HG03045 (cell line): ENCODE data around the gene IL17RD.

ENCODE experiments used
- ATAC-seq: cut with Tn5 transposase; IDR thresholded peaks from one replicate; pipeline ENCODE4 v1.9.1; 2021; ENCODE audit warnings: mild to moderate bottlenecking, moderate library complexity; ENCODE audit not compliant: unreplicated experiment

Gene IL17RD

DNA sequence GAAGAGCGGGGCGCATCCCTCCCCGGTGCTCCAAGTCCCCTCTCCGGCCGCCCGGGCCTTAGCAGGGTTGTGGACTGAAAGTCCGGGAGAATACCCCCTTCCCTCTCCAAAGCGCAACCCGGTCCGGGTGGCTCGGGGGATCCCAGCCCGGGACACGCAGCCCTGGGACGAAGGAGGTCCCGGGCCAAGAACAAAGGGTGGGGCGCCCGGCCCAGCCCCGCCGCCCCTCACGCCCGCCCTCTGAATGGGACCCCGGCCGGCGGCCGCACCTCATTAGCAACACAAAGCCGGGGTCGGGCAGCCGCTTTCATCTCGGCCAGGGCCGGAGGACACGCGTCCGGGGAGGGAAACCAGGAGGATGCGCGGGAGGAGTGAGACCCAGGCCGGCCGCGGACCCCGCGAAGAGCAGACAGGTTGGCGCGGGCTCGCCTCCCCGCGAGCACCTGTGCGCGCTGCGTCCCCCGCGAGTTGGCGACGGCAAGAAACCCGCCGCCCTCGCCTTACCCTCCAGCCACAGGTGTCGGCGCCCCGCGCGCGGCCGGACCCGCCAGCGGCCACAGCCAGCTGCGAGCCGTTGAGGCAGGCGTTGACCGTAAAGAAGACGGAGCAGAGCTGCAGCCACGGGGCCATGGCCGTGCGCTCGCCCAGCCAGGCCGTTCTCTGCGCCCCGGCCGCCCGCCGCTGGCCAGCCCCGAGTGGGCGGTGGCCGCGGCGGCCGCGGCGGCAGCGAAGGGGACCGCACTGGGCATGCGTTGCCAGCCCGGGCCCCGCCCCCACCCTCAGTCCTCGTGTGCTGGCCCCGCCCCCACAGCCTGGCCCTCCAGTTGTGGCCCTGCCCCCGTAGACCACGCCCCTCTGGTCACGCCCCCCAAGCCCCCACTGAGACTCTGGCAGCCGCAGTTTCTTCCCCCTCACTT is at the start of gene IL17RD:
Gene IL17RD, minus strand, starts transcription at position 697 of the 917 bp plus-strand sequence. Its CDS starts 67 bp downstream, at position 630.
- peak; percentile 43 for ATAC-seq

DNA sequence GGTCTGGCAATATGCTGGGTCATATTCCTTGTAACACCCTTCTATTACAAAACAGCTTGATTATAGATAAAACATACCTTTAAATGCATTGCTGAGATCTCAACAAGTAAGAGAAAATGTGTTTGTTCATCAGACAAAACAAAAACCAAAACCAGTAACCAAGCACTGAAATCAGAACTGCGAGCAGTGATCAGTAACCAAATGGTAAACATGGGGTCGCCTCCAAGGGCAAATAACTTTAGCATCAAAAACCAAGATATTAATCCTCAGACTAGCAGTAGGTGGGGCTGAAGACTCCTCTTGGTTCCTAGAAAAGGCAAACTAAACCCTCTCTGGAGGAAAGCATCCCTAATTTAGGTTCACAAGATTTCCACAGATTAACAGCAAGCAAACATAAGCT is 41.3 kb upstream of the IL17RD start:
- ATAC-seq, result no peak

DNA sequence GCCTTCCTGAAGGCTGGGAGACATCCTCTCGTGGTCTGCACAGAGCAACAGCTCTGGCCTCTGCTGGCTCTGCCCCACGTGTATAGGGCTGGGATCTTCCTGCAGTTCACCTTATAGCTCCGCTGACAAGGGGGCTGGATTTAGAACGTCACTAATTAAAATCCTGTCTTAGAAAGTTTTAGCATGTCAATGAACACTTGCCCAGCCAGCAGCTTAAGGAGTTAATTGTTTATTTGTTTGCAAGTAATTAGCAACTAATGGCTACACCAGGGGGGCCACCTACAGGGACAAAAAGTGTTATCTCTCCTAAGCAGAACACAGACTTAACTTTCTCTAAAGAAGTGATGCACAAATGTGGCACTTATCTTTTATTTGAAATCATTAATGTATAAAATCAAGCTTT is 34.7 kb upstream of the IL17RD start, which contains the start of gene HESX1:
Gene HESX1, minus strand, starts transcription at position 84 of the 403 bp plus-strand sequence. Its CDS starts 60 bp downstream, at position 24.
- ATAC-seq, result no peak

DNA sequence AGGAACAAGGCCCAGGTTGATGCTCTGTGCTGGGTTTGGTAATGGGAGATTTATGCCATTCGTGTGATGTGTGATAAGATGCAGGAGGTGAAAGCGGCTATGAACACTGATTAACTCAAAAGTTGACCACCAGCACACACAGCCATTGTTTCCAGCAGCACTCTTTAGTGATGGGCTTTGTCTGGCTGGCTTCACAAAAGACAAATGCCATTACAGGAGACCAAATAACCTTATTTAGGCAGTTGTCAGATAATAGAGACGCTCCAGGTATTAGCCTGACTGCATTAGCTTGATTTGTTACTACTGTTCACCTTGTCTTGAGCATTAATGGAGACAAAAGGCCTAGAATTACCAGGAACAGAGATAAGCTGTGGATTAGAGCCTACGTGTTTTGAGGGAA is 29.5 kb upstream of the IL17RD start:
- no peak for ATAC-seq

DNA sequence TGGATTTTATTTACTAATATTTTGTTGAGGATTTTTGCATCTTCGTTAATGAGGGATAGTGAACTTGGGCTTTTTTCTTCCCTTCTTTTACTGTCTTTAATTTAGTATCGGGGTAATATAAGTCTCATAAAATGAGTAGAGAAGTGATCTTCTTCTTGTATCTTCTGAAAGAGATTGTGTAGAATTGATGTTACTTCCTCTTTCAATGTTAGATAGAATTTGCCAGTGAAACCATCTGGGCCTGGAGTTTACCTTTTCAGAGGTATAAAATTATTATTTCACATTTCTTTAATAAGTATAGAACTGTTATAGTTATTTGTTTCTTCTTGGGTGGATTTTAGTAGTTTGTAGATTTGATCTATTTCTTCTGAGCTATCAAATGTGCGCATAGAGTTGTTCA is 26.9 kb upstream of the IL17RD start:
- ATAC-seq, result no peak

DNA sequence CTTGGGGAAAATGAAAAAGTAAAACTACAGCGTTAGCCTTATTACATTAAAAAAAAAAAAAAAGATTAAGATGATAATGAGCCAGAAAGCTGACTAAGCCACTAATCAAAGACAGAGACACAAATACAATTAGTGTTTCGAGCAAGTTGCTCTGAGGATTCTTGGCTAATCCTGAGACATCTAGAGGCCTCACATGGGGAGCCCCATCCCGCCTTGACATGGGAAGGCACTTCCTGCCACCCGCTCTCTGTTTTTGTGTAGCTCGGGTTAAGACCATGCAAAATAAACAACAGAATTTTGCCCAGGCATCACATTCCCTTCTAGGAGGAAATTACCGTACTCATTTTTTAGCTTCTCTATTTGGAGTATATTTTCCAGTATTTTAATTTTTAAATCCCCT is 19.4 kb upstream of the IL17RD start:
- no peak for ATAC-seq

DNA sequence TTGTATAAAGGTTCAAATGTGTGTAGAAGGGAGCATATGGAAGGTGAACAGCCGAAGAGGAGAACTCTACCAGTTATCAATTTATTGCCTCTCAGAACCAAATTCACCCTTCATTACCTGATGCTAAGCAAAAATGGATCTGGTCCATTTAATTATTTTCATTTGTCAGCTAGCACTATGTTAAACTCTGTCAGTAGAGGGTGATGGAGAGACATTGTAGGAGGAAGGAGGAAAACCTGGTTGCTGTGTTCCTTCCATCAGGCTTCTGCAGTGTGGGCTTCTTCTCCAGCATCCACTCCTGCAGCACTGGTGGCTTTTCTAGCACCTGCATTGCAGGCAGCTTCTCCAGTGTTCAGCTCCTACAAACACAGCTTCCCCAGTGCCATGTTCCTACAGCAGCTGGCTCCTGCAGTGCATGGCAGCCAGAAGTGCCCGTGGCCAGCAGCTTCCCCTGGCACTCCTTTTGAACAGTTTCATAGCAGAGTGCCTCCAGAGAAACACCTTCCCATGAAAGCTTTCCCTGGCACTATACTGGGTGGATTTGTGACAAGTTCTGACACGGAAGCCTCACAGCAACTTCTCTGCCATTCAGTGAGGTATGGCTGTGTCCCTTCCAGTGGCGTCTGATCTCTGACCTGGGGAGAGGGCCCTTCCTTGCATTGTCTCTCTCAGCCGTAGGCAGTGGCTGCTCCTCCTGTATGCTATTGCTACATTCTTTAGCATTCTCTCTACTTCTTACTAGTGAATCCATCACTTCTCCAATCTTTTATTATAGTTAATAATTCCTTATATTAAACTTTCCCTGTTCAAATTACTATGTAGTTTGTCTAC is 14.6 kb upstream of the IL17RD start:
- ATAC-seq, result no peak

DNA sequence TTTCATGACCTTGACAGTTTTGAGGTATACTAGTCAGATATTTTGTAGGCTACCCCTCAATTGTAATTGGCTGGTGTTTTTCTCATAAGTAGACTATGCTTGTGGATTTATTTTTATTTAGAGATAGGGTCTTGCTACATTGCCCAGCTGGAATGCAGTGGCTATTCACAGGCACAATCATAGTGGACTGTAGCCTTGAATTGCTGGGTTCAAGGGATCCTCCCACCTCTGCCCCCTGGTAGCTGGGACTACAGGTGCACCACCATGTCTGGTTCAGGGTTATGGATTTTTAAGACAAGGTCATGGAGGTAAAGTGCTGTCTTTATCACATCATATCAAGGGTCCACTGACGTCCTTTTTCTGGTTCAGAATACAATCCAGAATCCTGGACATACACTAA is 10.9 kb upstream of the IL17RD start:
- ATAC-seq, result no peak

DNA sequence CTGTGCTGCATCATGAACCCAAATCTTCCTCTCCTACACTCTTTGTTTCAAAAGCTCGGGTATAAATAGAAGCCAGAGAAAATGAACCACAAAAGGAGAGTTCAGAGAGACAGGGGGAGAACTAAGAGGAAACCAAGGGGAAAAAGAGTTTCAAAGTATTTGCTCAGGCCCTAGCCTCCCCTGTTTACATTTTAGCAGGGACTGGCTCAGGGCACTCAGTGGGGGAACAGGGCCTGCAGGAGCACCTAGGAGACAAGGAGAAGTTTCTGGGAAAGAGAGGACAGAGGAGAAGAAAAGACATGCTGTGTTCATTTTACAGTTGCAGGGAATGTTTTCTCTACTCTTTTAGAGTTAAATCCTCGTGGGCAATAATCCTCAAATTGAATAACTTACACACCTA is 8.5 kb upstream of the IL17RD start:
- ATAC-seq, result no peak

DNA sequence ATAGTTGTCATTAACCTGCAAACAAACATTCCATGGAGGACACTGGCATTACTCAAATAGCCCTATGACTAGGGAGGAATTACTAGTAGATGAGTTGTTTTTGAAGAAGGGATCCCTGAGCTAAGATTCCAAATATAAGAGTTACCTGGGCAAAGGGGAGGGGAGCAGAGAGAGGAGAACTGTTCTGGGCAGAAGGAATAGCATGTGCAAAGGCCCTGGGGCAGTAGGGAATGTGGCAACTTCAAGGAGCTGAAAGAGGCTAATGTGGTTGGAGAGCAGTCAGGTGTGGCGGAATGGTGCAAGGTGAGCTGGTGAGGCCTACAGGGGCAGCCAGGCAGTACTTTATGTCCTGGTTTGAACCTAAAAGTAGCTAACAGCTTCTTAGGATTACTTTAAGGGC is 5.8 kb upstream of the IL17RD start:
- ATAC-seq, result no peak

DNA sequence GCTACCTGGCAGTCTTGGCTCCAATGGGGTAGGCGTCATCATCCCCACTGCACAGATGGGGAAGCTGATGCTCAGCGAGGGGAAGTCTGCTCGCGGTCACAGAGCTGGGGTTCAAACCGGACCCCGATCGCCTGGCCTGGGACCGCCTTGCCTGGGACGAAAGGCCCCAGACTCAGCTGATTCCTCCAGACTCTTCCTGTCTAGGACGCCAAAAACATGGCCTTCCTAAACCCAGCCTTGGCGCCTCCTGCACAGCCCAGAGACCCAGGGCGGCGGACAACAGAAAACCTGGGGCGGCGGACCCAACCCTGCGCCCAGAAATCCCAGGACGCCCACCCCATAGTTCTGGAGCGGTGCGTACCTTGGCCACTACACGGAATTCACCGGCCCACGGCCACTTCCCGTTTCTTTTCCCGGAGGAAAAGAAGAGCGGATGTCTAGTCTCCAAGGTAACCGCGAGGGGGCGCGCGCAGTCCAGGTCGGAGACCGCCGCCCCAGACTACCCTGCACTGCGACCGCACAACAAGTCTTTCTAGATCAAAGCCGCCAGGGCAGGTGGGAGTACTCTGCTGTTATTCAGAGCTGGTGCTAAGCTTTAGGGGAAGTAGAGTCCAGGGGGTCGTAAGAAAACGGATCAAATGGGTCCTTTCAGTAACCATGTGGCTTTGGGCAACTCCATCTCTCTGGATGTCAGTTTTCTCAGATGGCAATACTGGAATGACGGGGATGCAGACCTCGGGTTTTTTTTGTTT is 4.9 kb upstream of the IL17RD start:
- ATAC-seq, result peak; percentile 81

DNA sequence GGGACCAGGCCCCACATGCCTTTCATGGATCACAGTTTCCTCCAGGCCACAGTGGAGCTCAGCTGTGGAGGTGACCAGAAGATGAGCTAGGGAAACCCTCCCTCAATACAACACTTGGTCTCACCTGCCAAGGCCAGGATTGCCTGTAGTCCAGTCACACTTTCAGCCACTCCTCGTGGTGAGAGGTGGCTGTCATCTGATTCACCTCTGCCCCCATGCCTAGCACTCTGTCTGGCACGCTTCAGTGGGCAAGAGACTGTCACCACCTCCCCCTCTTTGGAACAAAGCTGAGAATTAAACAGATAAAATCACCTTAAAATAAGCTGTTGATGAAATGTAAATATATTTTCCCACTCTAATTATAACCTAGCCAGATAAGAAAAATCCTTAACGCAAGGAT is 4.0 kb upstream of the IL17RD start:
- no peak for ATAC-seq

DNA sequence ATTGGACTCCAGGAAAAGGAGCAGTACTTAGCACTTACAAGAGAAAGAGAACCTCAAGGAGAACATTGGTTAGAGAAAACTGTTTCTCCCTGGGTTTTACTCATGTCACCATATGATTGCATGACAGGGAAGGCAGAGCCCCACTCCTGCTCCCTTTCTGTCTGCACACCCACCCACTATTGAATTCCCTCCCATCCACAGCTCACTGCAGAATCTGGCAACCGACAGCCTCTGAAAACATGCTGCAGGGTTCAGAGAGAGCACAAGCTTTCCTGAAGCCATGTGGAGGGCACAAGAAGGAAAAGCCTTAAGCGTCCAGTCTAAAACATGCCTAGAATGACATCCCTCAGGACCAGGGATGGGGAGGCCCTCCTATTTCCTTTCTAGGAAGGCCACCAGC is 3.0 kb upstream of the IL17RD start:
- no peak for ATAC-seq

DNA sequence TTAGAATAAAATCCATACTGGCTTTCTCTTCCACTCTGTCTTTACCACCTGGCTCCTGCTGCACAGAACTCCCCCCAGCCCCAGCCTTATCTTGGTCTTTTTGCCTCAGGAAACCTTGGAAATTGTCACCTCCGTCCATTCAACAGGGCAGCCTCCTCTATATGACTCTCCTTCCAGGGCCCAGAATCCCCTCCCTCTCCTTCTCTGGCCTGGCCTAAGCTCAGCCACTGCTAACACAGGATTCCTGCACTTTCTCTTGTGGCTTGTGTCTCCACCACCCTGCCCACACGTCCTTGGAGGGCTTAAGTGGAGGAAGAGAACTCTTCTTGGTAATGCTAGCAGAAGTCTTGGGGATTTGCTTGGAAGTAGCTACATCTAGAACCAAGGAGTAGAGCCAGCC is 1.5 kb upstream of the IL17RD start:
- ATAC-seq, result no peak

DNA sequence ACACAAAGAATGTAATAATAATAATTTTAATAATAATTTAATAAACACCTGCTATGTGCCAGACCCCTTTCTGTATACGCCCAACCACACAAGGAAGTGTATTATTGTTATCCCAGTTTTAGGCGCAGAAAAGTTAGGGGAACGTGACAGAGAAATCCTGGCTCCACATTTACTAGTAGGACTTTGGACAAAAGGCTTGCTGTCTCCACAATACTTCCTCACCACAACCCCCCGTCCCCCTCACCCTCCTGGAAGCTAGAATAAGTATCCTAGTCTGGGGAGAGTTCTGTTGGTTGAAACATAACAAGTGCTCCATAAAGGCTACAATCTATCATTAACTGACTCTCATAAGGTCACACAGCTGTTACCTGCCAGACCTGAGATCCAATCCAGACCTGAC is 488 bp upstream of the IL17RD start:
- no peak for ATAC-seq

DNA sequence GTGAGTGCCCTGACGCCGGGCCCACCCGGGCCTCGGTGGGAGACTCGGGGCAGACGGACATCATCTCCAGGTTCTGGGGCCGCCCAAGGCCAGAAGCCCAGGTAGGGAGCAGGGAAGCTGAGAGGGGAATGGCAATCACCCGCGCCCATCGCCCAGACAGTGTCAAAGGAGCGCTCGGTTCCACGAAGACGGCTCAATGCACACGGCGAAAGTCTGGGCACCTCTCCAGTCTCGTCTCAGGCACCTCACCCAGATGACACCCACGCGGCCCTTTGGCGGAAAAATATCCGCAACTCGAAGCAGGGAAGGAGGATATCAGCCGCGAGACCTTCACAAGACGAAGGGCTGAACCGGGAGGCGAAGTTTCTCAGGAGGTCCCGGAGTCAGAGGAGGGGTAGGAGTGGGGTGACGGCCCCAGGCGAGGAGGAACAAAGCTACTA is 916 bp downstream of the IL17RD start:
- peak; percentile 24 for ATAC-seq

DNA sequence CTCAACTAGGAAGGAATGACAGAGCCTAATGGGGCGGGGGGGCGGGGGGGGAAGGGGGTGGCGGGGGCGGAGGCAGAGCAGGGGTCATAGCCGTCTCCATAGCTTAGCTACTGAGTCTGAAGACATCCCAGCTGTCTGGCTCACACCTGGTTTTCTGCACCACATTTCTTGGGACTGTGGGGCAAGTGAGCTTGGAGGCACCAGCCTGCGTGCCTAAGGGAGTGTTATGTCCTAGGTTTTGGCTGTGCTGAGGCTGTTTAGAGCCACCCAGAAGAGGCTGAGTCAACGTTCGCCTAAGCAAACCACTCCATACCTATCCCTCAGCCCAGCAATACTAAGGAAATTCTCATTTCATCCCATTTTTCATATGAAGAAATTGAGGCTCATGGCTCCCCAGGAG is 1.4 kb downstream of the IL17RD start:
- no peak for ATAC-seq

DNA sequence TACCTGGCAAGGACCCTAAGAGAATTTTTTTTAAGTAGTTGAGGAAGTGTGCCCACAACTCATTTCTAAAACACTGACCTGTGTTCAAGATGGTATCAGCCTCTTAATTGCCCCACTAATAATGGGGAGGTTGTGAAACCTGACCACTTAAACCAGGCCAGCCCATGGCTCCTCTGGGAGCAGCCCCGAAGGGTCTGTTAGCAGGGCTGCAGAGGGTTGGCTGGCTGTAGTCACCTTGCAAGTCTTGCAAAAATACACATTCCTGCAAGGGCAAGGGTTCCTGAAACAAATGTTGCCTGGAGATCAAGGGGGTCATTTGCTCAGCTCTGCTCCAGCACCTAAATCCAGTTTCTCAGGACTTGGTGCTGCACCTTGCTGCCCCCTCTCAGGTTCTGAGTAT is 3.2 kb downstream of the IL17RD start:
- ATAC-seq, result no peak

DNA sequence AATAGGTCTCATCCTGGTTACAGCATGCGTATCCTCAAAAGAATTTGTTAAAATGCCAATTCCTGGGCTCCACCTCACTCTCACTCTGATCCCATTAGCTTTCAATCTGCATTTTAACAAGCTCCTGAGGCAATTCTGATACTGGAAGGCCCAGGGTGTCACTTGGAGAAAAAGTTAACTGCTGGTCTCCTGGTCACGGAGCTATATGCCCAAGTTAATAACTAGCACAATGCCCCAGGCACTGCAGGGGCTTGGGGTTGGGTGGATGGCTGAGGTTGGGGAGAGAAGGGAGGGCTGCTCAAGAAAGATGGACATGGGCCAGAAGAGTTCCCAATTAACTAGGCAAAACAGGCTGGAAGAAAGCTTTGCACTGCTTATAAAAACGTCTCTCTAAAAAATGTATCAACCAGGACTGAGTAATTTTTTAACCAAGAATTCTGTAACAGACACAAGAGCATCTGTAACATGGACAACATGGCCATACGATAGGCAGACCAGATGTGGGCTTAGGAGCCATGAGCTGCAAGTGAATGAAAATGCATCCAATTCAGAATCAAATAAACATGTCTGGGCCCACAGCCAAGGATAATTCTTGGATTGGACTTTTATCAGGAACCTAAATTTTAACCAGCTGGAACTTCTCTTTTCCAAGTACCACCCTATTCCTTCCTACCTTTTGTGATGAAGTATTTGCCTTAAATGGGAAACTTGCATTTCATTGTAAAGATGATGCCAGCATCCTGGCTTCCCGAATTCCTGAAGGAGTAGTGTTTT is 4.2 kb downstream of the IL17RD start:
- ATAC-seq, result no peak

DNA sequence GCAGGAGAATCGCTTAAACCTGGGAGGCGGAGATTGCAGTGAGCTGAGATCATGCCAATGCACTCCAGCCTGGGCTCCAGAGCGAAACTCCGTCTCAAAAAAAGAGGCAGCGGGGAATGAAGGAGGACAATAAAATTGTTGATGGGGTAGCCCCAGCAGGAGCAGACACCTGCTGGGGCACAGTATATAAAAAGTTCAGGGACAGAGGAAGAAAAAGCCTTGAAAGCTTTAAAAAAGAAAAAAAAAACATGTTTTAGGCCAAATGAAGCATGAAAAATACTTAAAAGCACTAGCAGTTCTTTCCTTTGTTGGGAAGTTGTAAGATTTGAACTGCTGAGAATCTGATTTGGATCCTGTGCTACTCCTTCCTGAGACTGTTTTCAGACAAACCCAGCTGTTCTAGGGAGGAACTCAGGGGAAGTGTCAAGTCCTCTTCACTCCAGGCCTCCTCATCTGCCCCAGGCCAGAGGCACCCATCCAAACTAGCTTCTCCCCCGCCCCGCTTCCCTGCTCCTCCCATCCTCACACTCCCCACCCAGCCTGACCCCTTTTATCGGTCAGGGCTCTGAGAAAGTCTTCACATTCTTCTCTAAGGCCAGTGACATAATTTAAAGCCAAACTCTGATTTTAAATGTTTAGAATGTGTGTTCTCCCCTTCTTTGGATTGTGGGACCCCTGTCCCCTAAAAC is 4.9 kb downstream of the IL17RD start:
- ATAC-seq, result no peak
